ENCODE data around the gene HIF1AN.

DNA sequence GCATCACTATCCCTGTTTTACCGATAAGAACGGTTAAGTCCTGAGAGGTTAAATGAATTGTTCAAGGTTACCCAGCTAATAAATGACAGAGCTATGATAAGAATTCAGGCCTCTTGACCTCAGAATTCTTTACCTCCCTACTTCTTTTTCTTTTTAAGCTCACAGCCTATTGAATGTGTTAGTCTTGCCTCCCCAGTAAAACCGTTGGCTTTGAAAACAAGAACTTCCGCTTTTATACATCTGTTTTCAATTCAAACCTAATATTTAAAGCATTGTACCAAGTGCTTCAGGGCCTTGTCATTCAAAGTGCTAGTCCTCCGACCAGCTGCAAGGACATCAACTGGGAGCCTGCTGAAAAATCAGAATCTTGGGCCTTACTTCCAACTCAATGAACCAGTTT, 31.6 kb upstream of the HIF1AN start:
- no peak for TF ChIP-seq CTCF (IDR thresholded peaks at IDR 0.05)
- no peak for TF ChIP-seq POLR2A (IDR thresholded peaks at IDR 0.05)

Measured in transverse colon (tissue), 3 donors.